Left lung (tissue), 10 donors: ENCODE data around the gene AKAP7. TPM values are rescaled to one million over a fixed set of nuclear protein-coding genes. Genes with fewer than 3 reads are reported as not detected.

Experiments
- ATAC-seq: fragments of 200-7000 bp; cut with Tn5 transposase; one replicate; pipeline ENCODE4 v1.9.1; 2020; ENCODE audit warnings: moderate library complexity
- DNase-seq, 4 donors: peaks; one replicate each; pipeline ENCODE4 v3.0.0-alpha.2; 2013 to 2020
- H3K27ac ChIP-seq, 2 donors: fragments of 200-600 bp; sonication (generic) in 1 of 2; one replicate each; pipeline versions ENCODE4 v1.5.0 to v1.8.0; 2020 to 2021
- H3K27me3 ChIP-seq, 2 donors: fragments of 200-600 bp; sonication (generic) in 1 of 2; one replicate each; pipeline versions ENCODE4 v1.5.0 to v1.8.0; 2020 to 2021
- H3K36me3 ChIP-seq, 2 donors: fragments of 200-600 bp; sonication (generic) in 1 of 2; one replicate each; pipeline versions ENCODE4 v1.5.0 to v1.8.0; 2020 to 2021
- H3K4me1 ChIP-seq, 2 donors: fragments of 200-600 bp; one replicate each; pipeline ENCODE4 v1.8.0; 2021
- H3K4me3 ChIP-seq, 2 donors: fragments of 200-600 bp; sonication (generic) in 1 of 2; one replicate each; pipeline versions ENCODE4 v1.5.0 to v1.8.0; 2020 to 2021; ENCODE audit warnings: mild to moderate bottlenecking in 1 of 2
- H3K9me3 ChIP-seq, 2 donors: fragments of 200-600 bp; sonication (generic) in 1 of 2; one replicate each; pipeline versions ENCODE4 v1.5.0 to v1.8.0; 2020 to 2021
- CTCF ChIP-seq, 2 donors: fragments of 200-600 bp; sonication (generic) in 1 of 2; IDR thresholded peaks; one replicate each; pipeline versions ENCODE4 v1.5.0 to v1.8.0; 2021; ENCODE audit warnings: antibody characterized with exemption in 2 of 2
- intact Hi-C, 2 donors: fragments of 100-400 bp; cut with DNase I; formaldehyde crosslinking; loops; one replicate each; pipeline versions ENCODE4 v1.11.2 to v1.14.2; 2022
- polyA plus RNA-seq, 6 donors: library from polyadenylated mRNA; unstranded; fragments of 120-200 nt; gene quantifications; one replicate each; pipeline ENCODE4 v1.2.1, GENCODE V29; 2013; ENCODE audit not compliant: insufficient read length in 6 of 6
- total RNA-seq, 2 donors: library from RNA; stranded (reverse); fragmentation: NEBNext Ultra II Directional; extraction: Animal tissue kit (Norgen Biotek cat#: 25700); gene quantifications; one replicate each; pipeline ENCODE4 v1.2.1, GENCODE V29; 2021
- donor health status: DM: no; HTN: yes; CAD: no.
- donor health status: DM: no; HTN: no; CAD: no.

Gene AKAP7
- total and polyA plus RNA-seq, 8 donors: 9.3 to 28.2 (median 21.2) TPM

GRCh38 chr6:131101911-131102680, 33.2 kb upstream of the AKAP7 start:
- Histone ChIP-seq H3K4me3 (no peak overlapping the region), H3K9me3 (no peaks in the 10 kb centered on the region), H3K4me1 (no peaks in the 10 kb centered on the region), H3K36me3 (no peaks in the 10 kb centered on the region), H3K27ac (no peak overlapping the region), H3K27me3 (no peaks in the 10 kb centered on the region)
- no peak for ATAC-seq
- no peak for DNase-seq
- TF ChIP-seq CTCF (IDR thresholded peaks at IDR 0.05): no peak
- intact Hi-C loops: no loop called here

- no peak for TF ChIP-seq CTCF (IDR thresholded peaks at IDR 0.05)
- no peak for DNase-seq
- no peak overlapping the region for H3K4me3 ChIP-seq
Observed at GRCh38 chr6:131103296-131103695, 32.0 kb upstream of the AKAP7 start.

DNA sequence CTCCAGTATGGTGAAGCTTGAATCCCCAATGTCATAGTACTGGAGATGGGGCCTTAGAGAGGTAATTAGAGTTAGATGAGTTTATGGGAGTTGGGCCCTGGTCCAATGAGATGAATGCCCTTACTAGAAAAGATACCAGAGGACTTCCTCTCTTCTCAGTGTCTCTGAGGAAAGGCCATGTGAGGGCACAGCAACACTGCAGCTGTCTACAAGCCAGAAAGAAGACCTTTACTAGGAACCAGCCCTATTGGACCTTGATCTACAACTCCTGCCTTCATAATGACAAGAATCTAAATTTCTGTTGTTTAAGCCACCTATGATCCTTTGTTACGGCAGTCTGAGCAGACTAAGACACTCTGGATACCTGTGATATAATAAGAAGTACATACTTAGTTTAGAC, 31.4 kb upstream of the AKAP7 start:
- no peaks in the 10 kb centered on the region for H3K36me3 ChIP-seq

More at GRCh38 chr6:131103296-131103695, 32.0 kb upstream of the AKAP7 start:
- H3K4me1 ChIP-seq: no peaks in the 10 kb centered on the region
- no peak overlapping the region for H3K27ac ChIP-seq
- no peak for ATAC-seq
- H3K9me3 ChIP-seq: no peaks in the 10 kb centered on the region
- intact Hi-C loops: no loop called here
- no peaks in the 10 kb centered on the region for H3K36me3 ChIP-seq
- H3K27me3 ChIP-seq: no peaks in the 10 kb centered on the region

DNA sequence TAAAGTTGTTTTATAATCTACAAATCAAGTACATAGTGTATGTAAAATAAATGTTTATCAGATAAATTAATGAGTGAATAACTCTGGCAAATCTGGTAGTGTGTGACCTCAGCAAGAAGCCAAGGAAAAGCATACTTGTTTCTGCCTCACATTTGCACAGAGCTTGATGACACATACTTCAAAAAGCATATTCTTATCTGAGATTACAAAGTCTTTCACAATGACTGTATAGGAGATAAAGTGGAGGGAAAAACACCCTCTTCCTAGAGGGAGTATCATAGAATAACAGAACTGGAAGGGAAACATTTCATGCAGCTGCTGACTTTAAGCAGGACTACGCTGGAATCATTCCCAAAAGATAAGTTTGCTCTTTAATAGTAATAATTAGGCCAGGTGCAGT, 28.1 kb upstream of the AKAP7 start:
- Histone ChIP-seq H3K27ac (no peak overlapping the region), H3K9me3 (no peaks in the 10 kb centered on the region), H3K27me3 (no peaks in the 10 kb centered on the region), H3K36me3 (no peaks in the 10 kb centered on the region), H3K4me3 (no peak overlapping the region), H3K4me1 (no peaks in the 10 kb centered on the region)
- DNase-seq (peak in 1 of 4 donors; percentile 5), ATAC-seq (peak; percentile 56)
- intact Hi-C loops: no loop called here
- TF ChIP-seq CTCF (IDR thresholded peaks at IDR 0.05): no peak

More for the DNA sequence above, 31.4 kb upstream of the AKAP7 start:
- no peak overlapping the region for H3K27ac ChIP-seq
- intact Hi-C loops: no loop called here
- ATAC-seq (no peak), DNase-seq (no peak)
- H3K4me3 ChIP-seq: no peak overlapping the region
- H3K27me3 ChIP-seq: no peaks in the 10 kb centered on the region
- H3K4me1 ChIP-seq: no peaks in the 10 kb centered on the region
- H3K9me3 ChIP-seq: no peaks in the 10 kb centered on the region
- no peak for TF ChIP-seq CTCF (IDR thresholded peaks at IDR 0.05)

GRCh38 chr6:131112249-131112648, 23.0 kb upstream of the AKAP7 start:
- H3K4me3 ChIP-seq: no peak overlapping the region
- intact Hi-C loops: loop anchor here in 1 of 2 donors (10.0 kb wide), 1 partner anchor 217 kb away; no protein-coding TSS in a partner anchor
- no peak overlapping the region for H3K27ac ChIP-seq
- no peak for ATAC-seq
- no peaks in the 10 kb centered on the region for H3K36me3 ChIP-seq
- no peak for TF ChIP-seq CTCF (IDR thresholded peaks at IDR 0.05)
- H3K27me3 ChIP-seq: no peaks in the 10 kb centered on the region
- H3K4me1 ChIP-seq: no peaks in the 10 kb centered on the region
- no peaks in the 10 kb centered on the region for H3K9me3 ChIP-seq
- DNase-seq: no peak
